ENCODE measurements around the gene SPINT2.

DNA sequence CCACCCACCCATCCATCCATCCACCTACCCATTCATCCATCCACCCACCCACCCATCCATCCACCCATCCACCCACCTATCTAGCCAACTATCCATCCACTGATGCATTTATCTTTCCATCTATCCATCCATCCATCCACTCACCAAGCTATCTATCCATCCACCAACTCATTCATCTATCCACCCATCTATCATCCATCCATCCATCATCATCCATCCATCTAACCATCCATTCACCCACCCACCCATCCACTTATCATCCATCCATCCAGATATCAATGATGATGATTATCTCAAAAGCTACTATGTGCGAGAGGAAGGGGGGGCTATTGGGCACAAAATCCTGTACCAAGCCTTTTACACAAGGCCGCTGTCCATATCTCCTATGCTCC lies 45.9 kb downstream of the SPINT2 start:
- TF ChIP-seq CTCF (IDR thresholded peaks at IDR 0.05) (no peak), POLR2A (IDR thresholded peaks at IDR 0.05) (no peak)
